Panc1 (cell line): ENCODE data around the gene SAMD4A. TPM values are rescaled to one million over a fixed set of nuclear protein-coding genes. Genes with fewer than 3 reads are reported as not detected.

Experiments
- ATAC-seq: fragments of 200-7000 bp; cut with Tn5 transposase; 2 replicates; pipeline ENCODE4 v1.9.1; 2020; ENCODE audit warnings: mild to moderate bottlenecking, moderate library complexity
- BruUV-seq: library from RNA; stranded (reverse); fragments of 400-500 nt; replicated peaks from 2 replicates; lab custom pipeline; 2021; lab: Mats Ljungman, UMichigan
- CTCF ChIA-PET: fragments of 300-600 bp; sonication (Branson Sonifier 250); formaldehyde crosslinking; loops from one replicate; lab custom pipeline; 2022; ENCODE audit warnings: antibody characterized with exemption; lab: Charles Lee
- POLR2A ChIA-PET: fragments of 300-600 bp; sonication (Branson Sonifier 250); formaldehyde crosslinking; loops from one replicate; lab custom pipeline; 2022; ENCODE audit warnings: antibody characterized with exemption; lab: Charles Lee
- DNase-seq: peaks from one replicate; pipeline ENCODE4 v3.0.0-alpha.2; 2010; ENCODE audit warnings: low read depth, low spot score
- H3K27ac ChIP-seq: 2 replicates; pipeline ENCODE4 v1.5.1; 2011; ENCODE audit warnings: mild to moderate bottlenecking, low read length, inconsistent platforms
- H3K27me3 ChIP-seq: fragments of 200-500 bp; sonication (Bioruptor generic); 2 replicates; pipeline ENCODE4 v1.6.0; 2014; ENCODE audit warnings: low read length, inconsistent platforms; ENCODE audit not compliant: control insufficient read depth, insufficient read depth
- H3K36me3 ChIP-seq: fragments of 200-500 bp; sonication (Bioruptor generic); 2 replicates; pipeline ENCODE4 v1.5.1; 2014; ENCODE audit warnings: inconsistent platforms, mild to moderate bottlenecking, low read length, moderate library complexity; ENCODE audit not compliant: control insufficient read depth, insufficient read depth
- H3K4me1 ChIP-seq: 2 replicates; pipeline ENCODE4 v1.5.1; 2011; ENCODE audit warnings: inconsistent platforms, mild to moderate bottlenecking, low read length, moderate library complexity; ENCODE audit not compliant: control insufficient read depth, insufficient read depth
- H3K4me3 ChIP-seq, 2 experiments: 2 replicates each; pipeline ENCODE4 v1.5.1; 2011 to 2012; ENCODE audit warnings: low read depth in 2 of 2, low read length in 2 of 2, mild to moderate bottlenecking in 2 of 2, inconsistent platforms in 1 of 2, moderate library complexity in 1 of 2
- H3K9me3 ChIP-seq: fragments of 200-500 bp; sonication (Bioruptor generic); 2 replicates; pipeline ENCODE4 v1.5.1; 2014; ENCODE audit warnings: low read depth, mild to moderate bottlenecking, inconsistent platforms, low read length, moderate library complexity; ENCODE audit not compliant: control insufficient read depth, insufficient read depth
- POLR2AphosphoS5 ChIP-seq: IDR thresholded peaks from 2 replicates; pipeline ENCODE4 v1.6.1; 2012; ENCODE audit warnings: mild to moderate bottlenecking, low read depth, low read length, moderate library complexity
- SIN3A ChIP-seq: IDR thresholded peaks from 2 replicates; pipeline ENCODE4 v1.6.1; 2012; ENCODE audit warnings: low read depth, mild to moderate bottlenecking, low read length, moderate library complexity, borderline replicate concordance; ENCODE audit not compliant: insufficient read depth
- TCF7L2 ChIP-seq: IDR thresholded peaks from 2 replicates; pipeline ENCODE4 v1.6.1; 2011; ENCODE audit warnings: mild to moderate bottlenecking, low read depth, low read length, inconsistent platforms
- in situ Hi-C: cut with HindIII; loops from 2 replicates; pipeline ENCODE4 v1.10.0; 2016; ENCODE audit warnings: low sequenced_read_pairs, low pct_unique_long_range_greater_than_20kb
- intact Hi-C: fragments of 100-400 bp; cut with micrococcal nuclease; formaldehyde crosslinking; loops from one replicate; pipeline ENCODE4 v1.10.0; 2022; ENCODE audit not compliant: unreplicated experiment
- total RNA-seq: library from RNA; stranded (reverse); gene quantifications from one replicate; pipeline ENCODE4 v1.2.1, GENCODE V29; 2021; ENCODE audit not compliant: unreplicated experiment
- TF ChIP-seq, protein P1 (sequence below): fragments of 450-650 bp; IDR thresholded peaks from 2 replicates; pipeline ENCODE4 v1.5.1; 2017; ENCODE audit warnings: mild to moderate bottlenecking
- TF ChIP-seq, protein P2 (sequence below), 2 experiments: IDR thresholded peaks; 2 replicates each; pipeline ENCODE4 v1.6.1; 2011 to 2012; ENCODE audit warnings: low read depth in 2 of 2, control low read depth in 1 of 2, low read length in 1 of 2, mild to moderate bottlenecking in 1 of 2, moderate library complexity in 1 of 2; ENCODE audit not compliant: insufficient read depth in 1 of 2

The SAMD4A gene
- total RNA-seq, 1 experiment from 2014 or later, result 15.2 TPM

DNA sequence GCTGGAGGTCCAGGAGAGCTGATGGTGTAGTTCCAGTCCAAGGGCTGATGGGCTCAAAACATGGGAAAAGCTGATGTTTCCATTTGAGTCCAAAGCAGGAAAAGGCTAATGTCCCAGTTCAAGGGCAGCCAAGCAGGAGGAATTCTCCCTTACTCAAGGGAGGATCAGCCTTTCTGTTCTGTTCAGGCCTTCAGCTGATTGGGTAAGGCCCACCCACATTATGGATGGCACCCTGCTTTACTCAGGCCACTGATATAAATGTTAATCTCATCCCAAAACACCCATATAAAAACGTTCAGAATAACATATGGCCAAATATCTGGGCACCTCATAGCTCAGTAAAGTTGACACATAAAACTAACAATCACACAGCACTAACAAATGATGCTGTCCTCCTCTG lies 64.1 kb downstream of the SAMD4A start:
- in situ Hi-C loops, result no loop called here

DNA sequence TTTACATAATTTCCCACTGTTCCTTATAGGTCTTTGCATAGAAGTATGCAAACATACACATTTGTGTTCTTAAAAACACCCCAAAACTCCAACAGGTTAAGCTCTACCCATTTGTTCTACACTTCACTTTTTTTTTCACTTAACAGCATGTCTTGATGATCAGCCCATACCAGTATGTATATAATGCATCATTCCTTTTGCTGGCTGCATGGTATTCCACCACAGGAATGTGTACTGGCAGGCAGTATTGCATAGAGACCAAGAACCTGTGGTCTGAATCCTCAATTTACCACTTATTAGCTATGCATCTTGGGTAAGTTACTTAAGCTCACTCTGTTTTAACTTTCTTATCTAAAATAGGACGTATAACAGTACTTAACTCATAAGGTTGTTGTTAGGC lies 65.5 kb downstream of the SAMD4A start:
- TF ChIP-seq, protein P1, sequence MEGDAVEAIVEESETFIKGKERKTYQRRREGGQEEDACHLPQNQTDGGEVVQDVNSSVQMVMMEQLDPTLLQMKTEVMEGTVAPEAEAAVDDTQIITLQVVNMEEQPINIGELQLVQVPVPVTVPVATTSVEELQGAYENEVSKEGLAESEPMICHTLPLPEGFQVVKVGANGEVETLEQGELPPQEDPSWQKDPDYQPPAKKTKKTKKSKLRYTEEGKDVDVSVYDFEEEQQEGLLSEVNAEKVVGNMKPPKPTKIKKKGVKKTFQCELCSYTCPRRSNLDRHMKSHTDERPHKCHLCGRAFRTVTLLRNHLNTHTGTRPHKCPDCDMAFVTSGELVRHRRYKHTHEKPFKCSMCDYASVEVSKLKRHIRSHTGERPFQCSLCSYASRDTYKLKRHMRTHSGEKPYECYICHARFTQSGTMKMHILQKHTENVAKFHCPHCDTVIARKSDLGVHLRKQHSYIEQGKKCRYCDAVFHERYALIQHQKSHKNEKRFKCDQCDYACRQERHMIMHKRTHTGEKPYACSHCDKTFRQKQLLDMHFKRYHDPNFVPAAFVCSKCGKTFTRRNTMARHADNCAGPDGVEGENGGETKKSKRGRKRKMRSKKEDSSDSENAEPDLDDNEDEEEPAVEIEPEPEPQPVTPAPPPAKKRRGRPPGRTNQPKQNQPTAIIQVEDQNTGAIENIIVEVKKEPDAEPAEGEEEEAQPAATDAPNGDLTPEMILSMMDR, result no peak
- no peak for TF ChIP-seq TCF7L2
- TF ChIP-seq, protein P2, sequence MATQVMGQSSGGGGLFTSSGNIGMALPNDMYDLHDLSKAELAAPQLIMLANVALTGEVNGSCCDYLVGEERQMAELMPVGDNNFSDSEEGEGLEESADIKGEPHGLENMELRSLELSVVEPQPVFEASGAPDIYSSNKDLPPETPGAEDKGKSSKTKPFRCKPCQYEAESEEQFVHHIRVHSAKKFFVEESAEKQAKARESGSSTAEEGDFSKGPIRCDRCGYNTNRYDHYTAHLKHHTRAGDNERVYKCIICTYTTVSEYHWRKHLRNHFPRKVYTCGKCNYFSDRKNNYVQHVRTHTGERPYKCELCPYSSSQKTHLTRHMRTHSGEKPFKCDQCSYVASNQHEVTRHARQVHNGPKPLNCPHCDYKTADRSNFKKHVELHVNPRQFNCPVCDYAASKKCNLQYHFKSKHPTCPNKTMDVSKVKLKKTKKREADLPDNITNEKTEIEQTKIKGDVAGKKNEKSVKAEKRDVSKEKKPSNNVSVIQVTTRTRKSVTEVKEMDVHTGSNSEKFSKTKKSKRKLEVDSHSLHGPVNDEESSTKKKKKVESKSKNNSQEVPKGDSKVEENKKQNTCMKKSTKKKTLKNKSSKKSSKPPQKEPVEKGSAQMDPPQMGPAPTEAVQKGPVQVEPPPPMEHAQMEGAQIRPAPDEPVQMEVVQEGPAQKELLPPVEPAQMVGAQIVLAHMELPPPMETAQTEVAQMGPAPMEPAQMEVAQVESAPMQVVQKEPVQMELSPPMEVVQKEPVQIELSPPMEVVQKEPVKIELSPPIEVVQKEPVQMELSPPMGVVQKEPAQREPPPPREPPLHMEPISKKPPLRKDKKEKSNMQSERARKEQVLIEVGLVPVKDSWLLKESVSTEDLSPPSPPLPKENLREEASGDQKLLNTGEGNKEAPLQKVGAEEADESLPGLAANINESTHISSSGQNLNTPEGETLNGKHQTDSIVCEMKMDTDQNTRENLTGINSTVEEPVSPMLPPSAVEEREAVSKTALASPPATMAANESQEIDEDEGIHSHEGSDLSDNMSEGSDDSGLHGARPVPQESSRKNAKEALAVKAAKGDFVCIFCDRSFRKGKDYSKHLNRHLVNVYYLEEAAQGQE (IDR thresholded peaks at IDR 0.05; ENCODE audit: insufficient read depth in 1 of 2, low read depth in 2 of 2, low read length in 1 of 2), result no peak
- no peak for TF ChIP-seq POLR2AphosphoS5
- no peak for TF ChIP-seq SIN3A
- no peaks in the 10 kb centered on the region for H3K9me3 ChIP-seq
- no peak for DNase-seq
- no peaks in the 10 kb centered on the region; the same call in 1 of the 2 replicates for H3K4me1 ChIP-seq
- ATAC-seq, result no peak
- CTCF ChIA-PET, result no interaction called here
- no TSS peak for BruUV-seq
- H3K4me3 ChIP-seq, result no peak overlapping the region
- H3K27me3 ChIP-seq, result no peaks in the 10 kb centered on the region
- POLR2A ChIA-PET, result no interaction called here
- no peak overlapping the region for H3K27ac ChIP-seq
- in situ Hi-C loops, result no loop called here
- intact Hi-C loops, result no loop called here
- no peaks in the 10 kb centered on the region for H3K36me3 ChIP-seq

More for the DNA sequence above, 64.1 kb downstream of the SAMD4A start:
- H3K4me1 ChIP-seq, result no peaks in the 10 kb centered on the region
- no peak for DNase-seq
- no peak for ATAC-seq
- H3K4me3 ChIP-seq, result no peak overlapping the region
- H3K27me3 ChIP-seq, result no peaks in the 10 kb centered on the region
- no peaks in the 10 kb centered on the region for H3K9me3 ChIP-seq
- H3K36me3 ChIP-seq, result no peaks in the 10 kb centered on the region
- CTCF ChIA-PET, result no interaction called here
- no peak for TF ChIP-seq TCF7L2
- intact Hi-C loops, result no loop called here
- BruUV-seq, result no TSS peak
- POLR2A ChIA-PET, result no interaction called here
- no peak overlapping the region for H3K27ac ChIP-seq

DNA sequence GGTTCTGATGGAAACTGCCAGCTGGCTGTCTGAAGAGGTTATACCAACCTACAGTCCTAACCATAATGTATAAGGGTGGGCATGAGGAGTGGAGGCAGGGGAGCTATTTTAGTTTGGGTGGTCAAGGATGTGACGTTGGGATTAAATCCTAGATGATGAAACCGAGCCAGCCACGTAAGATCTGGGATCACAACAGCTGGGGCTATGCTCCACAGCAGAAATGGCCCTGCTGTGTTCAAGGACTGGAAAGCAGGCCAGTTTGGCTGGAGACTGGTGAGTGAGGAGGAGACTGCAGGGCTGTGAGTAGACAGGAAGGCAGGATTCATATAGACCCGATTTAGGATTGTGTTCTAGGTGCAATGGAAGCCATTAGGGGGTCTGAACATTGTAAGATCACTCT lies 66.1 kb downstream of the SAMD4A start:
- CTCF ChIA-PET, result no interaction called here
- POLR2A ChIA-PET, result no interaction called here
- intact Hi-C loops, result no loop called here

More for the DNA sequence above, 66.1 kb downstream of the SAMD4A start:
- ATAC-seq (no peak), DNase-seq (no peak)
- in situ Hi-C loops, result no loop called here
- TF ChIP-seq POLR2AphosphoS5 (no peak), TCF7L2 (no peak), SIN3A (no peak)
- TF ChIP-seq, protein P2 (IDR thresholded peaks at IDR 0.05; ENCODE audit: insufficient read depth in 1 of 2, low read depth in 2 of 2, low read length in 1 of 2), result no peak
- TF ChIP-seq, protein P1, result no peak
- Histone ChIP-seq H3K36me3 (no peaks in the 10 kb centered on the region), H3K4me1 (peaks cover 5% of the 10 kb centered on the region), H3K9me3 (no peaks in the 10 kb centered on the region), H3K27me3 (no peaks in the 10 kb centered on the region), H3K4me3 (no peak overlapping the region), H3K27ac (no peak overlapping the region)
- no TSS peak for BruUV-seq
